Smooth muscle cell (in vitro differentiated cells): ENCODE data around the gene DONSON. TPM values are rescaled to one million over a fixed set of nuclear protein-coding genes. Genes with fewer than 3 reads are reported as not detected.

Experiments used
- DNase-seq: peaks from one replicate; lab custom pipeline; 2025; ENCODE audit not compliant: unreplicated experiment; lab: John Stamatoyannopoulos, UW
- H2AFZ ChIP-seq: fragments of 200-600 bp; sonication (generic); 2 replicates; pipeline ENCODE4 v1.6.0; 2016; ENCODE audit warnings: antibody characterized with exemption, low read depth, mild to moderate bottlenecking
- H3F3A ChIP-seq: fragments of 200-600 bp; sonication (generic); 2 replicates; pipeline ENCODE4 v1.6.0; 2017; ENCODE audit warnings: antibody characterized with exemption, low read depth
- H3K27ac ChIP-seq: fragments of 200-600 bp; sonication (generic); 2 replicates; pipeline ENCODE4 v1.5.1; 2016; ENCODE audit warnings: low read depth, mild to moderate bottlenecking
- H3K27me3 ChIP-seq: fragments of 200-600 bp; sonication (generic); 2 replicates; pipeline ENCODE4 v1.6.1; 2016; ENCODE audit warnings: low read depth, mild to moderate bottlenecking
- H3K36me3 ChIP-seq: fragments of 200-600 bp; sonication (generic); 2 replicates; pipeline ENCODE4 v1.5.1; 2016; ENCODE audit warnings: low read depth
- H3K4me1 ChIP-seq: fragments of 200-600 bp; sonication (generic); 2 replicates; pipeline ENCODE4 v1.5.1; 2016; ENCODE audit warnings: low read depth
- H3K4me2 ChIP-seq: fragments of 200-600 bp; sonication (generic); 2 replicates; pipeline ENCODE4 v1.6.0; 2016; ENCODE audit warnings: mild to moderate bottlenecking
- H3K4me3 ChIP-seq: fragments of 200-600 bp; sonication (generic); 2 replicates; pipeline ENCODE4 v1.5.1; 2016; ENCODE audit warnings: mild to moderate bottlenecking
- H3K79me2 ChIP-seq: fragments of 200-600 bp; sonication (generic); 2 replicates; pipeline ENCODE4 v1.6.0; 2016; ENCODE audit warnings: low read depth, mild to moderate bottlenecking
- H3K9ac ChIP-seq: fragments of 200-600 bp; sonication (generic); 2 replicates; pipeline ENCODE4 v1.6.0; 2016; ENCODE audit warnings: low read depth
- H3K9me3 ChIP-seq: fragments of 200-600 bp; sonication (generic); replicated peaks from 2 replicates; pipeline ENCODE4 v1.5.1; 2016; ENCODE audit warnings: low read depth
- H4K20me1 ChIP-seq: fragments of 200-600 bp; sonication (generic); 2 replicates; pipeline ENCODE4 v1.6.0; 2016; ENCODE audit warnings: low read depth
- WGBS: methylation state at CpG from one replicate; pipeline ENCODE4 v1.1.7; 2016; ENCODE audit warnings: low lambda C conversion rate; 5-methylcytosine and 5-hydroxymethylcytosine counted together
- polyA plus RNA-seq: library from polyadenylated mRNA; unstranded; fragments of >200 nt; fragmentation: Nextera tagmentation; extraction: Ambion mirVana; gene quantifications from 2 replicates; pipeline ENCODE4 v1.2.1, GENCODE V29; 2016
- total RNA-seq: library from RNA; depleted of rRNA; stranded (reverse); fragments of >200 nt; gene quantifications from 2 replicates; pipeline ENCODE4 v1.2.3, GENCODE V29; 2014
- TF ChIP-seq, protein P1 (sequence below): fragments of 200-600 bp; sonication (generic); IDR thresholded peaks from 2 replicates; pipeline ENCODE4 v1.5.1; 2017; ENCODE audit warnings: borderline replicate concordance, mild to moderate bottlenecking, antibody characterized with exemption; ENCODE audit not compliant: insufficient read depth, poor library complexity, severe bottlenecking

The DONSON gene
- total and polyA plus RNA-seq, 2 experiments from 2014 or later, result 38.0 to 41.7 TPM

DNA sequence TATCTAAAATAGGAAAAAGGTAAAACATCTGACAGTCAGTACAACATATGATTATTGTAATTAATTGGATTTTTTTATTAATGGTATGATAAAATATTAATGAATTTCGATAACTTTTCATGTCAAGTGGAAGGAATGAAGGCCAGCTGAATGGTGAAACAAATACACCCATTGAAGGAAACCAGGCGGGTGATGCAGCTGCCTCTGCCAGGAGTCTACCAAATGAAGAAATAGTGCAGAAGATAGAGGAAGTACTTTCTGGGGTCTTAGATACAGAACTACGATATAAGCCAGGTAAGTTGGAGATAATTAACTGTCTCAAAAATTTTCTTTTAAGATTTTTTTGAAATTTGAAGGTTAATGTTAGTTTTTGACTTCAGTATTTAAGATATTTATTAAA is 42.4 kb downstream of the DONSON start:
- no peak overlapping the region for H2AFZ ChIP-seq
- H3K27me3 ChIP-seq, result no peaks in the 10 kb centered on the region
- peaks cover 78% of the 10 kb centered on the region for H4K20me1 ChIP-seq
- peak overlapping the region; percentile 99 for H3K4me2 ChIP-seq
- no peaks in the 10 kb centered on the region for H3K9me3 ChIP-seq
- H3K4me3 ChIP-seq, result peak overlapping the region; percentile 99
- peaks cover 24% of the 10 kb centered on the region for H3K4me1 ChIP-seq
- H3K9ac ChIP-seq, result no peak overlapping the region
- 93% methylated on average over 3 of the region's 3 CpGs for WGBS
- peak overlapping the region; percentile 100 for H3K27ac ChIP-seq
- TF ChIP-seq, protein P1, sequence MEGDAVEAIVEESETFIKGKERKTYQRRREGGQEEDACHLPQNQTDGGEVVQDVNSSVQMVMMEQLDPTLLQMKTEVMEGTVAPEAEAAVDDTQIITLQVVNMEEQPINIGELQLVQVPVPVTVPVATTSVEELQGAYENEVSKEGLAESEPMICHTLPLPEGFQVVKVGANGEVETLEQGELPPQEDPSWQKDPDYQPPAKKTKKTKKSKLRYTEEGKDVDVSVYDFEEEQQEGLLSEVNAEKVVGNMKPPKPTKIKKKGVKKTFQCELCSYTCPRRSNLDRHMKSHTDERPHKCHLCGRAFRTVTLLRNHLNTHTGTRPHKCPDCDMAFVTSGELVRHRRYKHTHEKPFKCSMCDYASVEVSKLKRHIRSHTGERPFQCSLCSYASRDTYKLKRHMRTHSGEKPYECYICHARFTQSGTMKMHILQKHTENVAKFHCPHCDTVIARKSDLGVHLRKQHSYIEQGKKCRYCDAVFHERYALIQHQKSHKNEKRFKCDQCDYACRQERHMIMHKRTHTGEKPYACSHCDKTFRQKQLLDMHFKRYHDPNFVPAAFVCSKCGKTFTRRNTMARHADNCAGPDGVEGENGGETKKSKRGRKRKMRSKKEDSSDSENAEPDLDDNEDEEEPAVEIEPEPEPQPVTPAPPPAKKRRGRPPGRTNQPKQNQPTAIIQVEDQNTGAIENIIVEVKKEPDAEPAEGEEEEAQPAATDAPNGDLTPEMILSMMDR, result no peak
- peaks cover 28% of the 10 kb centered on the region for H3F3A ChIP-seq
- no peak for DNase-seq
- H3K36me3 ChIP-seq, result peaks cover 12% of the 10 kb centered on the region
- peaks cover 84% of the 10 kb centered on the region for H3K79me2 ChIP-seq

DNA sequence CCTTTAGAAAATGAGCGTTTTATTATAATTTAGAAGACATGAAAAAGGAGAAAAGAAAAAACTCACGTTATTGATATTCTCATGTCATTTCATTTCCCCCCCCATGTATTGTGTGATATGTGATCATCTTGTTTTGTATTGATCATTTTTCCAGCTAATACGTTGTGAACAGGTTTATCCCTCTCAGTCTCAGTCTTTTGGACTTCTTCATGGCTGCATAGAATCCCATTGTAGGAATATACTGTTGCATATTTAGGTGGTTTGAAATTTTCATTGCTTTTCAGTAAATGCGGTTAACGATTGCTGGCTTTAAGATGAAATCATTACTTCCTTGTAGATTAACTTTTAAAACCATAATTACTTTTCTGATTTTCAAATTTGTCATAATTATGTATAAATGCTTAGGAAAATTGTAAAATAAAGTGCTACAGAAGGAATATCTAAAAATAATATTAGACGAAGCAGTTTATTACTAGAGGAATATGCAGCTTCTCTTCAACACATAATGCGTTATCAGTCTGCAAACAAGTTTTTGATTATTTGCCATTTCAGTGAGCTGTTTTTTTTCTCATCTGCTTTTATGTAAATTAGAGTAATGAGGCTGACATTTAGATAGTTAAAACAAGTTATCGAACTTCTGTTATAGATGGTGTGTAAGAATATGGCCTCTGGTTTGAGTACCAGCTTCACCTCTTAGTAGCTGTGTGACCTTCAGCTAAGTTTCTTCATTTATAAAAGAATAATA is 43.9 kb downstream of the DONSON start:
- TF ChIP-seq, protein P1, result no peak
- peak overlapping the region; percentile 99 for H3K4me3 ChIP-seq
- peak overlapping the region; percentile 99 for H3K4me2 ChIP-seq
- peak overlapping the region; percentile 100 for H3K27ac ChIP-seq
- H3K4me1 ChIP-seq, result peaks cover 32% of the 10 kb centered on the region
- H3F3A ChIP-seq, result peaks cover 25% of the 10 kb centered on the region
- no peaks in the 10 kb centered on the region for H3K9me3 ChIP-seq
- 35% methylated on average over 8 of the region's 8 CpGs for WGBS
- H4K20me1 ChIP-seq, result peaks cover 64% of the 10 kb centered on the region
- peaks cover 6% of the 10 kb centered on the region for H3K36me3 ChIP-seq
- no peak for DNase-seq
- H3K79me2 ChIP-seq, result peaks cover 85% of the 10 kb centered on the region
- no peaks in the 10 kb centered on the region for H3K27me3 ChIP-seq
- no peak overlapping the region for H2AFZ ChIP-seq
- peak overlapping the region; percentile 99 for H3K9ac ChIP-seq

DNA sequence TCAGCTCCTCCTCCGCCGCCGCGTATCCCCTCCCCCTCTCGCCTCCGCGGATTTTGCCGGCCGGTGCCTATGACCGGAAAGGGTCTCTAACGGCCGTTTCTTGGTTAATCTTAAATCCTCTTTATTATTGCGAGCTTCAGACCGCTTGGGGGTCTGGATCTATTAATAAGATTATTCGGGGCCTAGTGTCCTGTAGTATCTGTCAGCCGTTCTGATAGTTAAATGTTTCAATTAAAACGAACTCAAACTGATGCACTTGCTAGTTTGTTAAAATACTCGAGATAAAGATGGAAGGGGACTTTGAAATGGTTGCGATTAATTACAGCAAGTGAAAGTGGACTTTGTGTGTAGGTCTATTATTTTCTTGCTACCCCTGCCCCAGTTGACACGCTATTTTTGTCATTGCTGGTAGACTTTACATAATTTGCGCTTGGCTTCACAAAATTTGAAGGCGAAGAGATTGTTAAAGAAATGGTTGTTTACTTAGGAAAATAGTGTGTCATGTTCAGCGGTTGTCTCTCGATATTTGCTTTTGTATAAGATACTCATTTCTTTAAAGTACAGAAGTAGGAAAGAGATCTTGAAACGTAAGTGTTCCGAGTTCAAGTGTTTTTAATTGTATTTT is 44.9 kb downstream of the DONSON start:
- Histone ChIP-seq H3F3A (peaks cover 25% of the 10 kb centered on the region), H3K27ac (peak overlapping the region; percentile 100), H3K4me3 (peak overlapping the region; percentile 99), H3K79me2 (peaks cover 82% of the 10 kb centered on the region), H2AFZ (no peak overlapping the region), H3K36me3 (peaks cover 3% of the 10 kb centered on the region), H4K20me1 (peaks cover 54% of the 10 kb centered on the region), H3K9ac (peak overlapping the region; percentile 99), H3K4me1 (peaks cover 32% of the 10 kb centered on the region), H3K27me3 (no peaks in the 10 kb centered on the region), H3K4me2 (peak overlapping the region; percentile 99), H3K9me3 (no peaks in the 10 kb centered on the region)
- TF ChIP-seq, protein P1, result no peak
- no peak for DNase-seq
- WGBS, result under 1% methylated on average over 26 of the region's 26 CpGs
